ENCODE measurements around the gene CROCC. TPM values are rescaled to one million over a fixed set of nuclear protein-coding genes. Genes with fewer than 3 reads are reported as not detected.

The CROCC gene
- total RNA-seq, 2 experiments from 2014 or later: 36.3 to 54.1 TPM

DNA sequence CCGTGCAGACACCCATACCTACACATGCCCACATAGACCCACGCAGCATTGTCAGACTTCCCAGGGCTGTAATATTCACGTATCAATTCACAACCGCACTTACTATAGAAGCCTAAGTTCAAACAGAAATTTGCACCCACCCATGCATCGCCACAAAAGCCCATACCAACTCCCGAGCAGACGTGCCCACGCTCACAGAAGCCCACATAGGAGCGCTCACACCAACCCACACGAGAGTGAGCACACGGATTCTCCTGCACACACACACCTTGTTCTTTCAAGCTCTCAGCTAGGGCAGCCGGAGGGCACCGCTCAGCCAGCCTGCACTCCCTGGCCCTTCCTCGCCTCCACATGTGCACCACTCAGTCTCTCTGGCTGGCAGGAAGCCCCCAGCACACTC, 54.1 kb downstream of the CROCC start:
- Histone ChIP-seq H3K79me2 (ENCODE audit: insufficient read depth, low read depth, low read length) (no peaks in the 10 kb centered on the region), H3K9me2 (ENCODE audit: insufficient read depth, low read length) (no peaks in the 10 kb centered on the region), H4K20me1 (ENCODE audit: insufficient read depth, low read length) (no peaks in the 10 kb centered on the region), H3K4me3 (ENCODE audit: low read depth, low read length, poor library complexity, severe bottlenecking) (no peak overlapping the region), H3K4me1 (ENCODE audit: insufficient read depth, low read length, poor library complexity, severe bottlenecking) (no peaks in the 10 kb centered on the region), H3K9me3 (ENCODE audit: low read length) (no peaks in the 10 kb centered on the region), H3K4me2 (ENCODE audit: low read length) (no peak overlapping the region), H3K27ac (ENCODE audit: low read depth, low read length, poor library complexity, severe bottlenecking) (no peak overlapping the region), H3K36me3 (ENCODE audit: insufficient read depth, low read length) (no peaks in the 10 kb centered on the region; the same call in 1 of the 2 replicates), H2AFZ (ENCODE audit: low read length) (no peak overlapping the region)
- ChIA-PET POLR2A (no interaction called here), CTCF (ENCODE audit: unreplicated experiment) (no interaction called here)
- intact Hi-C loops (cut with micrococcal nuclease; ENCODE audit: unreplicated experiment): no loop called here
- TF ChIP-seq, protein P1, sequence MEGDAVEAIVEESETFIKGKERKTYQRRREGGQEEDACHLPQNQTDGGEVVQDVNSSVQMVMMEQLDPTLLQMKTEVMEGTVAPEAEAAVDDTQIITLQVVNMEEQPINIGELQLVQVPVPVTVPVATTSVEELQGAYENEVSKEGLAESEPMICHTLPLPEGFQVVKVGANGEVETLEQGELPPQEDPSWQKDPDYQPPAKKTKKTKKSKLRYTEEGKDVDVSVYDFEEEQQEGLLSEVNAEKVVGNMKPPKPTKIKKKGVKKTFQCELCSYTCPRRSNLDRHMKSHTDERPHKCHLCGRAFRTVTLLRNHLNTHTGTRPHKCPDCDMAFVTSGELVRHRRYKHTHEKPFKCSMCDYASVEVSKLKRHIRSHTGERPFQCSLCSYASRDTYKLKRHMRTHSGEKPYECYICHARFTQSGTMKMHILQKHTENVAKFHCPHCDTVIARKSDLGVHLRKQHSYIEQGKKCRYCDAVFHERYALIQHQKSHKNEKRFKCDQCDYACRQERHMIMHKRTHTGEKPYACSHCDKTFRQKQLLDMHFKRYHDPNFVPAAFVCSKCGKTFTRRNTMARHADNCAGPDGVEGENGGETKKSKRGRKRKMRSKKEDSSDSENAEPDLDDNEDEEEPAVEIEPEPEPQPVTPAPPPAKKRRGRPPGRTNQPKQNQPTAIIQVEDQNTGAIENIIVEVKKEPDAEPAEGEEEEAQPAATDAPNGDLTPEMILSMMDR (conservative IDR thresholded peaks at IDR 0.05; ENCODE audit: low read length): no peak
- no peak for TF ChIP-seq EZH2phosphoT487 (IDR thresholded peaks at IDR 0.05; ENCODE audit: borderline replicate concordance, low read depth, low read length)
- DNase-seq (ENCODE audit: low spot score): no peak
- no TSS peak for BruUV-seq (replicated peaks)

DNA sequence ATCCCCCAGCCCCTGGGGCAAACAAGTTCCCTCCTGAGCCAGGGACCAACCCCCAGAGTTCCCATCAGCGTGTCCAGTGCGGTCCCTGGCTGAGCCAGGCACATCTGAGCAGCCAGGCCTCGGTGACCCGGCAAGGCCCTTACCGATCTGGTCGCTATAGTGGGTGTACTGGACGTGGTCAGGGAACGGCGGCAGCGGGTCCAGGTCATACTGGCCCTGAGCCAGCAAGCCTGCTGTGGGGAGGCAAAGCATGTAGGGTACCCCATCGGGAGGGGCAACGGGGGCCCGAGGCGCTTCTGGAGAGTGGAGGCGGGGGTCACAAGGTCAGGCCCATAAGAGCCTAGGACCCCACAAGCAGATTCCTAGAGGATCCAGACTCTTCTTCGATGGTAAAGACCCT, 55.2 kb downstream of the CROCC start:
- no TSS peak for BruUV-seq (replicated peaks)
- Histone ChIP-seq H3K79me2 (ENCODE audit: insufficient read depth, low read depth, low read length) (no peaks in the 10 kb centered on the region), H3K36me3 (ENCODE audit: insufficient read depth, low read length) (no peaks in the 10 kb centered on the region), H3K4me2 (ENCODE audit: low read length) (no peak overlapping the region), H3K4me1 (ENCODE audit: insufficient read depth, low read length, poor library complexity, severe bottlenecking) (no peaks in the 10 kb centered on the region), H2AFZ (ENCODE audit: low read length) (no peak overlapping the region), H4K20me1 (ENCODE audit: insufficient read depth, low read length) (no peaks in the 10 kb centered on the region), H3K9me3 (ENCODE audit: low read length) (no peaks in the 10 kb centered on the region), H3K9me2 (ENCODE audit: insufficient read depth, low read length) (no peaks in the 10 kb centered on the region), H3K27ac (ENCODE audit: low read depth, low read length, poor library complexity, severe bottlenecking) (no peak overlapping the region), H3K4me3 (ENCODE audit: low read depth, low read length, poor library complexity, severe bottlenecking) (no peak overlapping the region)
- no peak for DNase-seq (ENCODE audit: low spot score)
- CTCF ChIA-PET (ENCODE audit: unreplicated experiment): no interaction called here
- no peak for TF ChIP-seq EZH2phosphoT487 (IDR thresholded peaks at IDR 0.05; ENCODE audit: borderline replicate concordance, low read depth, low read length)
- TF ChIP-seq, protein P1 (conservative IDR thresholded peaks at IDR 0.05; ENCODE audit: low read length): no peak
- POLR2A ChIA-PET: no interaction called here
- intact Hi-C loops (cut with micrococcal nuclease; ENCODE audit: unreplicated experiment): no loop called here

DNA sequence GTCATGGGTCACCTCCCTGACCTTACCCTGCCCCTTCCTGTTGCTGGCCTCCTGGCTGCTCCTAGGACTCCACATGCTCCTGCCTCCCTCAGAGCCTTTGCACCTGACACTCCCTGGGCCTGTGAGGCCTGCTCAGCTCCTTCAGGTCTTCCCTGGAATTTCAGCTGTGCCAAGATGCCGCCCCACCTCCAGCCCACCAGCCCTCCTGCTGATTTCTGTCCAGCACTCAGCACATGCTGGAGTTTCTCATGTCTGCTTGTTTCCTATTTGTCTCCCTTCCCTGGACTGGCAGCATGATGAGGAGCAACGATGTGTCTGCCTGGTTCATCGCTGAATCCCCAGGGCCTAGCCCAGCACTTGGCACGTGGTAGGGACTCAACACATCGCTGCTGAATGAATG, 55.6 kb downstream of the CROCC start:
- Histone ChIP-seq H3K4me2 (ENCODE audit: low read length) (no peak overlapping the region), H3K9me2 (ENCODE audit: insufficient read depth, low read length) (no peaks in the 10 kb centered on the region), H3K9me3 (ENCODE audit: low read length) (no peaks in the 10 kb centered on the region), H3K4me3 (ENCODE audit: low read depth, low read length, poor library complexity, severe bottlenecking) (no peak overlapping the region), H3K36me3 (ENCODE audit: insufficient read depth, low read length) (no peaks in the 10 kb centered on the region), H3K4me1 (ENCODE audit: insufficient read depth, low read length, poor library complexity, severe bottlenecking) (no peaks in the 10 kb centered on the region), H2AFZ (ENCODE audit: low read length) (no peak overlapping the region), H4K20me1 (ENCODE audit: insufficient read depth, low read length) (no peaks in the 10 kb centered on the region), H3K27ac (ENCODE audit: low read depth, low read length, poor library complexity, severe bottlenecking) (no peak overlapping the region), H3K79me2 (ENCODE audit: insufficient read depth, low read depth, low read length) (no peaks in the 10 kb centered on the region)
- ChIA-PET CTCF (ENCODE audit: unreplicated experiment) (no interaction called here), POLR2A (interaction anchor here (0.5 kb wide), 1 partner anchor 15 kb away, joined by 4 read pairs; no protein-coding TSS in a partner anchor)
- BruUV-seq (replicated peaks): no TSS peak
- DNase-seq (ENCODE audit: low spot score): no peak
- TF ChIP-seq EZH2phosphoT487 (IDR thresholded peaks at IDR 0.05; ENCODE audit: borderline replicate concordance, low read depth, low read length): no peak
- TF ChIP-seq, protein P1 (conservative IDR thresholded peaks at IDR 0.05; ENCODE audit: low read length): no peak
- intact Hi-C loops (cut with micrococcal nuclease; ENCODE audit: unreplicated experiment): no loop called here
